HG03108 (cell line): ENCODE results near the gene HBZ.
"Not testable (repeated sequence)": the region's sequence is repeated elsewhere in the genome, so short reads cannot be mapped to it uniquely, and the experiment has no call there.

ENCODE experiments used
- ATAC-seq: cut with Tn5 transposase; IDR thresholded peaks from one replicate; pipeline ENCODE4 v1.9.1; 2021; ENCODE audit warnings: moderate library complexity; ENCODE audit not compliant: unreplicated experiment

The HBZ gene

GRCh38 chr16:132120-132519, 20.3 kb upstream of the HBZ start:
- no peak for ATAC-seq

- no peak for ATAC-seq
Measured at GRCh38 chr16:133716-134115, 18.7 kb upstream of the HBZ start.

GRCh38 chr16:138049-138417, 14.4 kb upstream of the HBZ start:
- ATAC-seq: no peak

GRCh38 chr16:140175-140857, 12.1 kb upstream of the HBZ start:
- ATAC-seq: no peak

- ATAC-seq: no peak
Measured at GRCh38 chr16:142405-142967, 10.0 kb upstream of the HBZ start.

- no peak for ATAC-seq
Measured at GRCh38 chr16:143047-143446, 9.4 kb upstream of the HBZ start.

GRCh38 chr16:143456-143855, 9.0 kb upstream of the HBZ start:
- ATAC-seq: no peak

GRCh38 chr16:144797-145252, 7.6 kb upstream of the HBZ start:
- ATAC-seq: no peak

GRCh38 chr16:146646-147045, 5.8 kb upstream of the HBZ start:
- ATAC-seq: no peak

GRCh38 chr16:149024-149660, 3.3 kb upstream of the HBZ start:
- ATAC-seq: no peak

GRCh38 chr16:153129-153521, 681 bp downstream of the HBZ start:
- ATAC-seq: not testable (repeated sequence)

- ATAC-seq: not testable (repeated sequence)
Measured at GRCh38 chr16:153550-154216, 1.2 kb downstream of the HBZ start.

GRCh38 chr16:154217-155030, 2.0 kb downstream of the HBZ start:
- no peak for ATAC-seq

GRCh38 chr16:155031-155398, 2.6 kb downstream of the HBZ start:
- no peak for ATAC-seq

- ATAC-seq: no peak
Measured at GRCh38 chr16:159136-159849, 6.8 kb downstream of the HBZ start.

- ATAC-seq: not testable (repeated sequence)
Measured at GRCh38 chr16:160242-160641, 7.8 kb downstream of the HBZ start.

- no peak for ATAC-seq
Measured at GRCh38 chr16:160691-161190, 8.3 kb downstream of the HBZ start.

- no peak for ATAC-seq
Measured at GRCh38 chr16:162271-162991, 10.0 kb downstream of the HBZ start.

- not testable (repeated sequence) for ATAC-seq
Measured at GRCh38 chr16:163139-163538, 10.7 kb downstream of the HBZ start.

- ATAC-seq: not testable (repeated sequence)
Measured at GRCh38 chr16:163696-164095, 11.3 kb downstream of the HBZ start.
